ENCODE results near the gene RSL1D1.

- TF ChIP-seq, protein P1, sequence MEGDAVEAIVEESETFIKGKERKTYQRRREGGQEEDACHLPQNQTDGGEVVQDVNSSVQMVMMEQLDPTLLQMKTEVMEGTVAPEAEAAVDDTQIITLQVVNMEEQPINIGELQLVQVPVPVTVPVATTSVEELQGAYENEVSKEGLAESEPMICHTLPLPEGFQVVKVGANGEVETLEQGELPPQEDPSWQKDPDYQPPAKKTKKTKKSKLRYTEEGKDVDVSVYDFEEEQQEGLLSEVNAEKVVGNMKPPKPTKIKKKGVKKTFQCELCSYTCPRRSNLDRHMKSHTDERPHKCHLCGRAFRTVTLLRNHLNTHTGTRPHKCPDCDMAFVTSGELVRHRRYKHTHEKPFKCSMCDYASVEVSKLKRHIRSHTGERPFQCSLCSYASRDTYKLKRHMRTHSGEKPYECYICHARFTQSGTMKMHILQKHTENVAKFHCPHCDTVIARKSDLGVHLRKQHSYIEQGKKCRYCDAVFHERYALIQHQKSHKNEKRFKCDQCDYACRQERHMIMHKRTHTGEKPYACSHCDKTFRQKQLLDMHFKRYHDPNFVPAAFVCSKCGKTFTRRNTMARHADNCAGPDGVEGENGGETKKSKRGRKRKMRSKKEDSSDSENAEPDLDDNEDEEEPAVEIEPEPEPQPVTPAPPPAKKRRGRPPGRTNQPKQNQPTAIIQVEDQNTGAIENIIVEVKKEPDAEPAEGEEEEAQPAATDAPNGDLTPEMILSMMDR (IDR thresholded peaks at IDR 0.05; ENCODE audit: insufficient read depth, low read depth, low read length): no peak
- no peak for TF ChIP-seq EZH2 (IDR thresholded peaks at IDR 0.05; ENCODE audit: insufficient read depth, low read length)
These were observed 60.1 kb downstream of the RSL1D1 start for GRCh38 chr16:11791144-11791828.
